Activated CD4-positive, alpha-beta T cell treated with anti-CD3 and anti-CD28 coated beads, Interleukin-2, amount 50 U/mL, for 4 hours (primary cell): ENCODE data around the gene ARNT2.
"Not testable (repeated sequence)": the region's sequence is repeated elsewhere in the genome, so short reads cannot be mapped to it uniquely, and the experiment has no call there.

Experiments
- DNase-seq, 2 experiments: peaks; one replicate each; pipeline ENCODE4 v3.0.0-alpha.2; 2020

Gene ARNT2

DNA sequence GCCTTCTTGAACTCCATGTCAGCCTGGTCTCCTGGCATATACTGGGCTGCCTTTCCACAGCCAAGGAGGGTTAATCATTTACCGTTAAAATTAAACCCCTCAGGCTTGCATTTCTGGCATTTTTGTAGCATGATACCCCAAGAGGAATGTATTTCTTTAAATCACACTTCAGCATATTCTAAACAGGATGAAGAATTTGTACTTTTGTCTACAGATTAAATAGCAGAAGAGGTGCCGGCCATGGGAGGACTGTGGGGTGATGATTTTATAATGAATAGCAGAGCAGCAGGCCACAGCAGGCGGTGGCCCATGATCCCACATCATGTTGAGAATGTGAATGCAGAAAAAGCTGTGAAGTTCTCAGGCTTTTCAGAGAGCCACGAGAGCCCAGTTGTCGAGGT, 90.2 kb downstream of the ARNT2 start:
- no peak for DNase-seq

DNA sequence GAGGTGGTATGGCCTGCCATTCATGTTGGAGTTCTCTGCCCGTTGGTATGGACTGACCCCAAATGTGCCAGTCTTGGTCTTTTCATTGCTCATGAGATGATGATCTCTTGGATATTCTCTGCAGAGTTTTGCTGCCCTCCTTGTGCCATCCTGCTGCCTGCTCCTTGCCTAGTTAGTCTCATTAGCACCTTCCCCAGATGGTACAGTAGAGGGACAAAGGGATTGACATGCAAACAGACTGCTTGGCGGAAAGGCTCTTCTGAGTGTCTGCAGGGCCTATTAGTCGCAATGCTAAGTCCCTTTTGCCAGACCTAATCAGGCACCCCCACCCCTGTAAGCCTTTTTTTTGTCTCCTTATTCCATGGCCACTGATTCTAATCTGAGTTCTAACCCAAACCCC, 90.6 kb downstream of the ARNT2 start:
- no peak for DNase-seq

DNA sequence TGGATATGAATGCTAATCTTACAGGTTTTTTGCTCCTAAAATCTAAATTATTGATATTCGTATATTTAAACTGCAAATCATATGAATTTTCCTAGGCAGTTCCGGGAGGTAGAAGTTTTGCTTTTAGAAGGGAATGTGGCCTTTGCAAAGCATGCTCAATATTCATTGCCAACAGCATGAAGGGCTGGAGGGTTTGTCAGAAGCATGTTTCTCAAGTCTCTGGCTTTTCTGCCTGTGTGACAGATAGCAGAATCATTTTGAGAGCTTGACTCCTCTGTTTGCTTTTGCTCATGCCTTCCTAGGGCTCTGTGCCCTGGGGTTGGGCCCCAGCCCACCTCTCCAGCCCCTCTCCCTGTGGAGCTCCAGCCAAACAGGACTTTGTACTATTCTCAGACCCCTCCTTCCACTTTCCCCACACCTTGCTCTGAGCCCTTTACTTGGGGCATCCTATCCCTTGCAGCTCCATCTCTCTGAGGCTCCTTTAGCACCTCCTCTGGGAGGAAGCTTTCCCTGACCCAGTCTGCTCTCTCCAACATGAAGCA, 91.3 kb downstream of the ARNT2 start:
- no peak for DNase-seq

DNA sequence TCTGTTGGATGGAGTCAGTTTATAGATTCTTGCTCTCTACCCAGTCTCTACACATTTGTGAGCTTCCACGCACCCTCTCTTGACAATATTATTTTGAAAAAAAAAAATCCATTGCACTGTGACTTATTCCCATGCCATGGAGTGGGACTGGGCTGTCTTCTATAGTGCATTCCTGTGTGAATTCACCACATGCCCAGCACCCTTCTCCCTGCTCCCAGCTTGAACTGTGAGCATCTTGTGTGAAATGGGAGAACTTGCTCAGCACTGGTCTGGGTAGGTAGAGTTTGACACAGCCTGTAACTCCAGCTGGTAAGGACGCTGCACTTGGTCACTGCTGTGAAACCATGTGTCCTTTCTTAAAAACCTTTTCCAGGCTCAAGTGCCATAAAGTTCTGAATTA, 91.9 kb downstream of the ARNT2 start:
- no peak for DNase-seq

DNA sequence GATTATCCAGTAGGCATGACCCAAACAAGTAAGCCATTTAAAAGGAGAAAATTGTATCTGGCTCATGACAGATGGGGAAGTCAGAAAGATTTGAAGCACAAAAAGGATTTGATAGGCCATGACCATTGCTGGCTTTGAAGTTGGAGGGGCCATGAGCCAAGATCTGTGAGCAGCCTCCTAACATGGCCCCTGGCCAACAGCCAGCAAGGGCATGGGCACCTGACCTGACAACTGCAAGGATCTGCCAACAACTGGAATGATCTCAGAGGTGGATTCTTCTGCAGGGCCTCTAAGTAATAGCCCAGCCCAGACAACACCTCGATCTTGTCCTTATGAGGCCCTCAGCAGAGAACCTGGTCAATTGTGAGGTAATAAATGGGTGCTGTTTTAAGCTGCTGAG, 93.0 kb downstream of the ARNT2 start:
- DNase-seq, result no peak

DNA sequence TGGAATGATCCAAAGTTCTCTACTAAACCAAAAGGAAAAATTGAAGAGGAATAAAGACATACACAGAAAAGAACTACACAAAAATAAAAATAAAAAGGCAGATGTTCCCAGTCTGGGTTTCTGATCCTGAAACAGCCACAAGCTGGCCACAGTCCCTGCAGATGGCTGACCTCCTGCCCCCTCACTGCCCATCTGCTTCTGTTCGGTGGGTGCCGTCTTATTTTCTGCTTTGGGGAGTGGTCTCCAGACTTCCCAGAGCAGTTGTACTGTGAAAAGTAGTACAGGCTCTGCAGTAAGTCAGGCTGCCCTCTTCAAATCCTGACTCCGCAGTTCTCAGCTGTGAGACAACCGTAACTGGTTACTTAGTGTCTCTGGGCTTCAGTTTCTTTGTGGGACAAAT, 94.5 kb downstream of the ARNT2 start:
- no peak for DNase-seq

DNA sequence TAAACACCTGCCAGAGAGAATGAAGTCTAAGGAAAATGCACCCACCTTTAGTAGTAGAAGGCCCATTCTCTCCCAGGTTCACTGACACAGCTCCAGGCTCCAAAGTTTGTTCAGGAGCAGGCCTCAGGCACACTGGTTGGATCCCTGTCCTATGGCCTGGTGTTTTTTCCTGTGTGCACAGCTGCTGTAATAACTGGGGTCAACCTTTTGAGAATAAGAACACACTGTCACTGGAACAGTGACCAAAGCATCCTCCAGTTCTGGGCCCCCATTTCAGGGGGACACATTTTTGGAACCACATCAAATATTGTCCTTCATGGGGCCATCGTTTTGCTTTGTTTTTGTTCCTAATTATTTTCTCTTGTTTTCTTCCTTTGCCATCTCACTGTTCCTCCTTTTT, 95.8 kb downstream of the ARNT2 start:
- DNase-seq, result no peak

DNA sequence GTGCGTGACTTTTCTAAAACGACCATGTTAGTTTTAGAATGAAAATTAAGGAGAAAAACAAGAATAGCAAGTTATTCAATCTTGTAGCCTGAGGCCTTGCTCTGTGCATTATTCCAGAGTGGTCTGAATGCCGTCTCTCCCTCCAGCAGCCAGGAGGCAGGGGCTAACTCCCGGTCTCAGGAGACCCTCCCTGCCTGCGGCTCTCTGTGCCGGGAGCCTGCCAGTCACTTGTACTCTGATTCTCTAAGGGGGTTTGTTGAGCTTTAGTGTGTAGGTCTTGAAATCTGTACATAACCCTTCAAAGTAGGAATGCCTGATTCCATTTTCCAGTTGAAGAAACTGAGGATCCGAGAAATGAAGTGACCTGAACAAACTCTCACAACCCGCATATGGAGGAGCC, 97.3 kb downstream of the ARNT2 start:
- no peak for DNase-seq

DNA sequence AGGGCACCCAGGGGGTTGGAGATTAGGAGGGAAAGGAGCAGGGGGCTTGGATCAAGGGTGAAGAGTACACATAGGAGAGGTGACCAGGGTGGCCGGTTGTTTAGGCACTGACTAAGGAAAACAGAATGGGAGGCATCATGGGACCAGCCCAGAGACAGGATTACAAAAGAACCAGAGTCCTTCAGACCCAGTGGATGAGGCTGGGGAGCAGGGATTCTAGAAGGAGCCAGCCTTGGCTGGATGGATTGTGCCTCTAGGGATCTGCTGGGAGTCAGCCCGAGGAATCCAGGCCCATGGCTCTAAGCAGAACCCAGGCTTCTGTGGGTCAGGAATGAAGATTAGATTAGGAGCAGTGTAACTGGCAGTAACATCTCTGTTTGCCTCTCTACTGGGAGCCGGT, 98.6 kb downstream of the ARNT2 start:
- DNase-seq, result no peak

DNA sequence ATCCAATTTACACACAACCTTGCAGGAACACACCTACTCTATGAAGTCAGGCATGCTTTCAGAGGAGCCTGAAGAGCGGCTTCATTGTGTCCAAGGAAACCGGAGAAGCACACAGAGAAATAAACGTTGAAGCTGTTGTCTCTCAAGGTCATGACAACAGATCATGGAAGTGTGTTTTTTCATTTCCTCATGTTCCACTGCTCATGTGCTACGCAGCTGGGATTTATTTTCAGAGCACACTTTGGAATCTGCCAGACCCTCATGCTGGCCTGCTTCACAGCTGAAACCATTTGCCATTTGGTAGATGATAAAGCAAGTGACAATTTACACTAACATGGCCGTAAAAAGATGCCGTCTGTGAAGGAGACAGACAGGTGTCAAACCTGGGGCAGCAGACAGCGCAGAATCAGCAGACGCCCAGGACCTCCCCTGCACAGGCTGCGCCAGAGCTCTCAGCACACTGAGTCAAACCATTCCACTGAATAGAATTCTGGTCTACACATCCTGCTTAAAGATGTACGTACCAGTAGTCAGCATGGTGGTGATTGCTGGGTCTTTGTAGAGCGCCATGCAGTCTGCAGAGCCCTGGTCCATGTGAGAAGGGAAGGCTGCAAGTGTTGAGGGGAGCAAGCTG, 99.3 kb downstream of the ARNT2 start:
- DNase-seq, result no peak

DNA sequence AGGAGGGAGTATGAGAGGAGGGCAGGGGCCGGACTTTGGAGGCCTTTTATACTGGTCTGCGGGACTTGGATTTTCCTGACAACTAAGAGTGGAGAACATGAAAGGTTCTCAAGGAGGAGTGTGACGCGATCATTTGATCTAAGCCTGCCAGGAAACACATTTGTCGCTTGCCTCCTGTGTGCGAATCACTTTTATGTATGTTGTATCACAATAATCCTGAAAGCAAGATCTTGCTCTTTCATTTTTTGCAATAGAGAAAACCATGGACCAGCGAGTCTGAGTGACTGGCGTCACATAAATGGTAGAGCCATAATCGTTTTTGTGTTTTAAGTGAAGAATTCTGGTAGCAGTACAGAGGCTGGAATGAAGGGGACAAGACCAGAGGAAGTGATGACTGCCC, 100.7 kb downstream of the ARNT2 start:
- no peak for DNase-seq

DNA sequence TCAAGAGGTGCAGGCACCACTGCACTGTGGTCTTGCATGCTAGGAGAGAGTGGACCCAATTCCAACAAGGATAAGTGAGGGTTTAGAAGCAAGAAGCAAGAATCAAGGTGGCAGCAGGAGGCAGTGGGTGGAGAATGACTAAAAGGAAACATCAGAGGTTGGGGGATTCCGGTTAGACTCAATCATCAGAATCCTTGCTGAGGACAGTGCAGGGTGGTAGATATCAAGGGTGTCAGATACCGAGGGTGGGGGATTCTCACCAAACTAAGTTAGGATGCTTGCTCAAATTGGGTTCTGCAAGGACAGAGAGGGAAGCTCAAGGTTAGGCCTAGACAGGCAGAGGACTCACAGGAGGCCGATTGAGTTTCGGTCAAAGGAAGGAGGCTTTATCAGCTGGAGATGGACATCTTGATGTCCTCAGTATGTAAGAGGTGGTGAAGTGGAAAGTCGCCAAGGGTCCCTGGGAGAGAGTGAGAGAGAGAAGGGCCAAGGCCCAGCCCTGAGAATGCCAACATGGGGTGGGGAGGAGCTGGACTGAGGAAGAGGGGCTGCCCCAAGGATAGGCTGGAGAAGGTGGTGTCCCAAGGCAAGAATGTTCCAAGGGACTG, 102.2 kb downstream of the ARNT2 start:
- DNase-seq, result no peak

DNA sequence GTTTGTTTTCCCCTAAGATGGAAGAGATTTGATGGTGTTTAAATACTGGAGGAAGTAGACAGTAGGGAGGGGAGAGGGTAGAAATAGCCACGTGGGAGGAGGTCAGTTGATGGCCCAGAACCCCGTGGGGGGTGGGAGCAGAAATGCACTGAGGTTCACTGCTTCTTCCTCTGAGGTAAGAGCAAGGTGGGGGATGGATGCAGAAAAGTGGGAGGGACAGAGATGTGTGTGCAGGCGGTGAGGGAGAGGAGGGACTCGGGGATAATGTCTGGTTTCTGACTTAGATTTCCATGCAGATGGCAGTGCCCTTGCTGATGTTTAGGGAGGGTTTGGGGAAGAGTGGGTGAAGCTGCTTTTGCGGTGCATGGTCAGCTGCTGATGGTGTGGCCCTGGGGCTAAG, 102.9 kb downstream of the ARNT2 start:
- DNase-seq, result no peak

DNA sequence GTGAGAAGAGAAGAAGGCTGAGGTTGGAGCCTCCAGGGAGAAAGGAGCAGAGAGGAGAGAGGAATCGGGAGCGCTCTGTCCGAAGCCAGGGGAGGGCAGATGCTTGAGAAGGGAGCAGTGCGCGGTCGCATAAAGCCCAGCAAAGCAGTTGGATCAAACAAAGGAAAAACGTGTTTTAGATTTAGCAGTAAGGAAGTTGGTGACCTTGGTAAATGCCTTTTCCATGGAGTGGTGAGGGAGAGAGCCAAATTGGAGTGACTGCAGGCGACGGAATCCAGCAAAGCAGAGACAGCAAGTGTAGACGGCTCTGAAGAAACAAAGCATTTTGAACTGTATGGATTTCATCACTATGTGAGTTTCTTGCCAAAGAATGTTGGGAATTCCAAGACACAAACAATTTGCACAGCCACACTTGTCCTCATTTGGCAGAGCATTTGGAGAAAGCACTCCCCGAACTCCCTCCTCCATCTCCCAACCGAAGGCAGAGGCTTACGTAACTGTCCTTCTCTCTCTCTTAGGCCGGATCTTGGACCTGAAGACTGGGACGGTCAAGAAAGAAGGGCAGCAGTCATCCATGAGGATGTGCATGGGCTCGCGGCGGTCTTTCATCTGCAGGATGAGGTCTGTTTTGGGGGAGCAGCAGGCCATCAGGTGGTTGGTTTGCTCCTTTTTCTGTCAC, 103.6 kb downstream of the ARNT2 start:
- DNase-seq, result no peak

DNA sequence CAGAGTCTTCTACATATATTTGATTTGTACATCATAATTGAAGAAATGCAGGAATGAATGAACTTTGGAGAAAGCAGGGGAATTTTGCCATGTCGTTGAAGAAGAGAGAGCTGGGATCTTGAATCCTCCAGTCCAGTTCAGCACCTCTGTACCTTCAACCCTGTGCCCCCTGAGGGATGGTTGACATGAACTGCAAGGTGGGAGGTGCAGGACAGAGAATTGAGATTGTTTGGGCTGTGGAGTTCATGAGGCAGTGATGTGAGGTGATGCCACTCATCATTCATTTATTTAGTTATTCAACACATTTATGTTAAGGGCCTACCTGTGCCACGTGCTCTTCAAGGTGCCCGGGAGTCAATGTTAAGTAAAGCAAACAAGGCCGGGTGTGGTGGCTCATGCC, 104.6 kb downstream of the ARNT2 start:
- no peak for DNase-seq

DNA sequence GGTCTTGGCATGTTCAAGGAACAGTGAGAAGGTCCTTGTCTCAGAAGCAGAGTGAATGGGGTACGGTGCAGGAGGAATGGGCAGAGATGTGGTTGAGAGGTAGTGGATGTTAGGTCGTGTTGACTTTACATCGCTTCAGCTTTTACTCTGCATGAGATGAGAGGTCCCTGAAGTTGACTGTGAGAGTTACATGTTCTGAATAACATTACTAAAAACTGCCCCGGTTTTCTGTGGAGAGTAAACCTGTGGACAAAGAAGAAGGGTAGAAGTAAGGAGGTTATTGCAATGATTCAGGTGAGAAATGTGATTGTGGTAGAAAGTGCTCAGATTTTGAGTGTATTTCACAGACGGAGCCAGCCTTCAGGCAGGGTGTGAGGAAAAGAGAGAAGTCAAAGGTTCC, 105.6 kb downstream of the ARNT2 start:
- no peak for DNase-seq

DNA sequence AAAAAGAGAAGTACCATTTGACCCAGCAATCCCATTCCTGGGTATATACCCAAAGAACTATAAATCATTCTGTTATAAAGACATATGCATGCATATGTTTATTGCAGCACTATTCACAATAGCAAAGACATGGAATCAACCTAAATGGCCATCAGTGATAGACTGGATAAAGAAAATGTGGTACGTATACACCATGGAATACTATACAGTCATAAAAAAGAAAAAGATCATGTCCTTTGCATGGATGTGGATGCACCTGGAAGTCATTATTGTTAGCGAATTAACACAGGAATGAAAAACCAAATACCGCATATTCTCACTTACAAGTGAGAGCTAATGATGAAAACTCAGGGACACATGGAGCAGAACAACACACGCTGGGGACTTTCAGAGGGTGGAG, 106.8 kb downstream of the ARNT2 start:
- not testable (repeated sequence) for DNase-seq

DNA sequence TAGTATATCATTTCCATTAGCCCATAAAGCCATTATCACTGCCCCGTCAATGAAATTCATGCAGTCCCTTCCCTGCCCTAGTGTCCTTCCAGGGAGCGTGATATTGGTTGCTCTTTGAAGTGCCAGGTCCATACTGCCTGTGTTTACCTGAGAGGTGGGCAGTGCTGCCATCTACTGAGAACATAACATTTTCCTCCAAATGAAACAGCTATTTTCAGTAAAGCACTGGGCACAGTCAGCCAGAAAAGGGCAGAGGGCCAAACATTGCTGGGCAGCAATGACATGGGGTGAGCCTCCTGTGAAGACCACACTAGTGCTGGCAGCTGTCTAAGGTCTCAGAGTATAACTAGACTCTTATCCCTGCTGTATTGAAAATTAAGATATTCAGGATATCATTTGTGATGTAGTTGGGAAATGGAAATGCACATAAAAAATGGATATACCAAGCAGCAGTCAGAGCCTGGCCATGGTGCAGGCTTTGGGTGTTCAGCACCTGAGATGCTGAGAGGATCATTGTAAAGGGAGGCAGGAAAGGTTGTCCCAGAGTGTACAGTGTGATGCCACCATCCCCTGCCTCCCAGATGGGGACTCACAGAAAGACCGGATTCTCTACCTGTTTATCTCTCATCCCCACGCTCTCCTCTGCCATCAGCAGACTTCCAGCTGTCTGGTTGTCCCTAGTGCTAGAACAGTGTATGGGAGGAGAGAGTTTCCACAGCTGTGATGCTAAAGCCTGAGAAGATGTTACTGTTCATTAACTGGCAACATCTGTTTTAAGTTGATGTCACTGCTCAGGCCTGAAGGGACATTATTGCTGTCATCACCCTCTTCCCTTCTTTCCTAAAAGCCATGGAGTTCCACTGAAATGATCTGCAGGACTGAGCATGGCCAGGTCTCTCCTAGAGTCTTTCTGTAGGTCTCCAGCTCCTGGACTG, 108.8 kb downstream of the ARNT2 start:
- DNase-seq, result no peak

DNA sequence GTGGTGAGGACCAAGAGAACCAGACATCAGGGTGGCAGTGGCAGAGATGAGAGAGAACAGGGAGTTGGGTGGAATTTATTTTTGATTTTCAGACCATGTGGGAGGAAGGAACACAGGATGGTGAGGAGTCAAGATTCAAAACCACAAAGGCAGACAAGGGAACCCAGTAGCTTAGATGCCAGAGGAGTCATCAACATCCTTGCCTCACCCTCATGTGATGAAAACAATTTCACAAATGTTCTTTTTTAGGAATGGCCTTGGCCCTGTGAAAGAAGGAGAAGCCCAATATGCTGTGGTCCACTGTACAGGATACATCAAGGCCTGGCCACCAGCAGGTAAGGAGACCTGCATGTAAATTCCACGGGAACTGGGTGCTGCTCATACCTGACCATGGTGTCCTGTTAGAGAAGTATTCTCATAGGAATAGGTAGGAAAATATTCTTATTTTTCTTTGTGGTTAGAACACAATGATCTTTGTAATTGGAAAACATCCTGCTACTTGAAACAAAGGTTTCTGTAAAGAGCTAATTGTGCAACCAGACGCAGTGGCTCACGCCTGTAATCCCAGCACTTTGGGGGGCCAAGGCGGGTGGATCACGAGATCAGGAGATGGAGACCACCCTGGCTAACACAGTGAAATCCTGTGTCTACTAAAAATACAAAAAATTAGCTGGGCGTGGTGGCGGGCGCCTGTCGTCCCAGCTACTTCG, 110.0 kb downstream of the ARNT2 start:
- no peak for DNase-seq

DNA sequence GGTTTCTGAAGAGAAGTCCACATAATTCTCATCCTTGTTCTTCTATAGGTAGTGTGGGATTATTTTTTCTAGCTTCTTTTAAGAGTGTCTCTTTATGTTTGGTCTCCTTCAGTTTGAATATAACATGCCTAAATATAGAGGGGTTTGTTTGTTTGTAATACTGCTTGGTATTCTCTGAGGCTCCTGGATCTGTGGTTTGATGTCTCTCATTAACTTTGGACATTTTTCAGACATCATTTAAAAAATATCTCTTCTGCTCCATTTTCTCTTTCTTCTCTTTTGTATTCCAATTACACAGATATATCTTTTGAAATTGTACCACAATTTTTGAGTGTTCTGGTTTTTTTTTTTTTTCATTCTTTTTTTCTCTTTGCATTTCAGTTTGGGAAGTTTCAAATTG, 113.1 kb downstream of the ARNT2 start:
- DNase-seq, result no peak

DNA sequence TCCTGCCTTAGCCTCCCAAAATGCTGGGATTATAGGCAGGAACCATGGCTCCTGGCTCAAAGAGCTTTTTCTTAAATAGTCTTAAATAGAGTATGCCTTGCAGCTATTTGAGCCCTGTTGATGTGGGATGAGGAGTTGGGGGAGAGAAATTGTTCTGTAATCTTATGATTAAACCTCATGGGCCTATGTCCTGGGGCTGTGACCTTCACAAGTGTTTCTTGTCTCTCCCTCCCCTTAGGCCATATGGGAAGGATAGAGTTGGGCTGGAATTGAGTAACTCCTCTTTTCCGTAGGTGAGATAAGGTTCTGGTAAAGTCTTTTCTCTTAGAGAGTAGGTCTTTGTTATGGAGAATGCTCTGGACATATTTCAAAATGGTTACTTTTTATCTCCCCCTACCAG, 114.3 kb downstream of the ARNT2 start:
- DNase-seq, result no peak

DNA sequence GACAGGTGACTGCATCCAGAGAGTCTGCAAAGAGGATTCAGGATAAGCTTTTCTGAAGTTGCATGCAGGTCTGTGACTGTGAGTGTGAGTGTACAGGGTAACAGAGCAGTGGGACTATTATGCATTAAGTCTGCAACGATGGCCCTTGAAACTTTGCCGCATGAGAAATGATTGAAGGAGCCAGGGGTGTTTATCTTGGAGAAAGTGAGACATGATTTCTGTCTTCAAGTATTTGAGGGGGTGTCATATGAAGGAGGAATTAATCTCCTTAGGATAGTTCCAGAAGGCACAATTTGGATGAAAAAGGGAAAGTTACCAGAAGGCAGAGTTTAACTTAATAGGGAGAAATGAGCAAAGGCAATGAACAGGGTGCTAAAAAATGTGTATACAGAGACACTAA, 119.6 kb downstream of the ARNT2 start:
- DNase-seq, result no peak

DNA sequence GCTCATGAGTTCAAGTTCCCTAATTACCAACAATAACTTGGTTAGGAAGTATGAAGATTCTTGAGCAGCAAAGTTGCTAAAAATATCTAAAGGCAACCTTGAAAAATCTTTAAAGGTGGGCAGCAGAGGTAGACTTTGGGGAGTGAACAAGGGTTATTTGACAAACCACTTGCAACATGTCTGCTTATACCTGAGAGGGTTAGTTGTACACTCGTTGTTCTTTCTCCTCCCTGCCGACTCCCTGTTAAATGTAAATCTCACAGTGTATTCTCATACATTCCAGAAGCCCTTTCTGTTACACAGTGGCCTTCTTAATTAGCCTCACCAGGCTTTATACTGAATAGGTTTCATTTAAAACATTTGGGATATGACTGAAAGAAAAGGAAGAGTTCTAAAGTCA, 121.7 kb downstream of the ARNT2 start:
- DNase-seq, result no peak
